ENCODE results near the gene PDGFRA.
"Not testable (repeated sequence)": the region's sequence is repeated elsewhere in the genome, so short reads cannot be mapped to it uniquely, and the experiment has no call there.

- not testable (repeated sequence) for TF ChIP-seq EZH2 (IDR thresholded peaks at IDR 0.05); CTCF (IDR thresholded peaks at IDR 0.05 in 2 of 3, conservative IDR thresholded peaks at IDR 0.05 in 1 of 3; ENCODE audit: borderline replicate concordance in 1 of 3, insufficient read depth in 1 of 3, low read depth in 2 of 3, low read length in 2 of 3); EZH2phosphoT487 (IDR thresholded peaks at IDR 0.05; ENCODE audit: borderline replicate concordance); POLR2A (IDR thresholded peaks at IDR 0.05; ENCODE audit: borderline replicate concordance, extremely low read depth, insufficient read depth, insufficient read length); POLR2AphosphoS5 (IDR thresholded peaks at IDR 0.05; ENCODE audit: low read depth, low read length)
- TF ChIP-seq, protein P1, sequence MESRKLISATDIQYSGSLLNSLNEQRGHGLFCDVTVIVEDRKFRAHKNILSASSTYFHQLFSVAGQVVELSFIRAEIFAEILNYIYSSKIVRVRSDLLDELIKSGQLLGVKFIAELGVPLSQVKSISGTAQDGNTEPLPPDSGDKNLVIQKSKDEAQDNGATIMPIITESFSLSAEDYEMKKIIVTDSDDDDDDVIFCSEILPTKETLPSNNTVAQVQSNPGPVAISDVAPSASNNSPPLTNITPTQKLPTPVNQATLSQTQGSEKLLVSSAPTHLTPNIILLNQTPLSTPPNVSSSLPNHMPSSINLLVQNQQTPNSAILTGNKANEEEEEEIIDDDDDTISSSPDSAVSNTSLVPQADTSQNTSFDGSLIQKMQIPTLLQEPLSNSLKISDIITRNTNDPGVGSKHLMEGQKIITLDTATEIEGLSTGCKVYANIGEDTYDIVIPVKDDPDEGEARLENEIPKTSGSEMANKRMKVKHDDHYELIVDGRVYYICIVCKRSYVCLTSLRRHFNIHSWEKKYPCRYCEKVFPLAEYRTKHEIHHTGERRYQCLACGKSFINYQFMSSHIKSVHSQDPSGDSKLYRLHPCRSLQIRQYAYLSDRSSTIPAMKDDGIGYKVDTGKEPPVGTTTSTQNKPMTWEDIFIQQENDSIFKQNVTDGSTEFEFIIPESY (IDR thresholded peaks at IDR 0.05; ENCODE audit: extremely low read depth, insufficient replicate concordance, low read length) = not testable (repeated sequence)
Measured at GRCh38 chr4:54241268-54241823, 12.3 kb downstream of the PDGFRA start.
